ENCODE measurements around the gene TMEM87B. TPM values are rescaled to one million over a fixed set of nuclear protein-coding genes. Genes with fewer than 3 reads are reported as not detected.

TMEM87B gene
- total and polyA plus RNA-seq, 7 donors, result 1.7 to 6.0 (median 3.2) TPM

GRCh38 chr2:112150447-112150846, 95.4 kb downstream of the TMEM87B start:
- H3K36me3 ChIP-seq (ENCODE audit: insufficient read depth in 1 of 2, low read depth in 1 of 2), result no peaks in the 10 kb centered on the region
- ATAC-seq (peak in 3 of 4 donors; percentile 38 to 49 (median 46)), DNase-seq (no peak)
- peaks cover 0 to 27% (median 0%) of the 10 kb centered on the region in 3 donors for H3K27me3 ChIP-seq (ENCODE audit: insufficient read depth in 3 of 3, low read length in 2 of 3)
- 41 to 57% (median 50%) methylated on average over 5 of the region's 5 CpGs for WGBS, 3 donors
- intact Hi-C loops (cut with DNase I), result no loop called here
- no peaks in the 10 kb centered on the region for H3K4me1 ChIP-seq
- H3K4me3 ChIP-seq, result no peak overlapping the region
- H3K27ac ChIP-seq, result peak overlapping the region; percentile 16
- no peak for TF ChIP-seq CTCF (IDR thresholded peaks at IDR 0.05)
- no peaks in the 10 kb centered on the region for H3K9me3 ChIP-seq

GRCh38 chr2:112150851-112151250, 95.8 kb downstream of the TMEM87B start:
- peak overlapping the region; percentile 16 for H3K27ac ChIP-seq

GRCh38 chr2:112151271-112151670, 96.2 kb downstream of the TMEM87B start:
- TF ChIP-seq CTCF (IDR thresholded peaks at IDR 0.05), result no peak
- Histone ChIP-seq H3K4me3 (no peak overlapping the region), H3K27ac (no peak overlapping the region), H3K36me3 (ENCODE audit: insufficient read depth in 1 of 2, low read depth in 1 of 2) (no peaks in the 10 kb centered on the region), H3K9me3 (no peaks in the 10 kb centered on the region), H3K4me1 (no peaks in the 10 kb centered on the region), H3K27me3 (ENCODE audit: insufficient read depth in 3 of 3, low read length in 2 of 3) (peaks cover 0 to 33% (median 0%) of the 10 kb centered on the region in 3 donors)
- intact Hi-C loops (cut with DNase I), result no loop called here
- no peak for ATAC-seq
- 86 to 92% (median 87%) methylated on average over 5 of the region's 5 CpGs for WGBS, 3 donors
- no peak for DNase-seq

More at GRCh38 chr2:112150851-112151250, 95.8 kb downstream of the TMEM87B start:
- H3K4me3 ChIP-seq, result no peak overlapping the region
- WGBS, 3 donors, result 81 to 87% (median 82%) methylated on average over 11 of the region's 11 CpGs
- no peaks in the 10 kb centered on the region for H3K4me1 ChIP-seq
- ATAC-seq (no peak), DNase-seq (no peak)
- H3K27me3 ChIP-seq (ENCODE audit: insufficient read depth in 3 of 3, low read length in 2 of 3), result peaks cover 0 to 31% (median 0%) of the 10 kb centered on the region in 3 donors
- H3K36me3 ChIP-seq (ENCODE audit: insufficient read depth in 1 of 2, low read depth in 1 of 2), result no peaks in the 10 kb centered on the region
- no peaks in the 10 kb centered on the region for H3K9me3 ChIP-seq
- TF ChIP-seq CTCF (IDR thresholded peaks at IDR 0.05), result no peak
- intact Hi-C loops (cut with DNase I), result no loop called here

GRCh38 chr2:112151701-112152440, 96.8 kb downstream of the TMEM87B start:
- Histone ChIP-seq H3K9me3 (no peaks in the 10 kb centered on the region), H3K27me3 (ENCODE audit: insufficient read depth in 3 of 3, low read length in 2 of 3) (peaks cover 0 to 36% (median 0%) of the 10 kb centered on the region in 3 donors), H3K27ac (no peak overlapping the region), H3K4me3 (no peak overlapping the region), H3K36me3 (ENCODE audit: insufficient read depth in 1 of 2, low read depth in 1 of 2) (no peaks in the 10 kb centered on the region), H3K4me1 (no peaks in the 10 kb centered on the region)
- TF ChIP-seq CTCF (IDR thresholded peaks at IDR 0.05), result no peak
- no peak for ATAC-seq
- intact Hi-C loops (cut with DNase I), result no loop called here
- WGBS, 3 donors, result 93 to 95% (median 94%) methylated on average over 18 of the region's 18 CpGs
- DNase-seq, result no peak
